ENCODE measurements around the gene CA10. TPM values are rescaled to one million over a fixed set of nuclear protein-coding genes. Genes with fewer than 3 reads are reported as not detected.

Gene CA10
- total and polyA plus RNA-seq, 9 of the 15 experiments (the other 6 are each of a cell fraction or from before 2014, with no cell fraction given): not detected

DNA sequence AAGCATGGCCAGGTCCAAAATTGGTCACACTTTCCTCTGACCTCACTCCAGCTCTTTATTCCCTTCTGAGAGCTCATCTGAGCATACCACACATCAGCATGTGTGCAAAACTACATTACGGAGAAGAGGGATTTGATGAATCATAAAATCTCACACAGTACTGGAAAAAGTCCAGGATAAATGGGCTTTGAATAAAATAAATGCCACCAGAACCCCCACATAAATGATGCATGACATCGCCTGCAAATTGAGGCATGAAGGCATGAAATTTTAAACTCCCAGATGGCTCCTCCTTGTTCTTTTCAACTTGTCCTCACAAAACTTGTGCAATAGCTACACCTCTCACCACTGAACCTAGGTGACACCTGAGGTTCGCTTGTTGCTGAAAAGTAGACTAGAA lies 439.5 kb downstream of the CA10 start (continued):
- TF ChIP-seq, protein P1, sequence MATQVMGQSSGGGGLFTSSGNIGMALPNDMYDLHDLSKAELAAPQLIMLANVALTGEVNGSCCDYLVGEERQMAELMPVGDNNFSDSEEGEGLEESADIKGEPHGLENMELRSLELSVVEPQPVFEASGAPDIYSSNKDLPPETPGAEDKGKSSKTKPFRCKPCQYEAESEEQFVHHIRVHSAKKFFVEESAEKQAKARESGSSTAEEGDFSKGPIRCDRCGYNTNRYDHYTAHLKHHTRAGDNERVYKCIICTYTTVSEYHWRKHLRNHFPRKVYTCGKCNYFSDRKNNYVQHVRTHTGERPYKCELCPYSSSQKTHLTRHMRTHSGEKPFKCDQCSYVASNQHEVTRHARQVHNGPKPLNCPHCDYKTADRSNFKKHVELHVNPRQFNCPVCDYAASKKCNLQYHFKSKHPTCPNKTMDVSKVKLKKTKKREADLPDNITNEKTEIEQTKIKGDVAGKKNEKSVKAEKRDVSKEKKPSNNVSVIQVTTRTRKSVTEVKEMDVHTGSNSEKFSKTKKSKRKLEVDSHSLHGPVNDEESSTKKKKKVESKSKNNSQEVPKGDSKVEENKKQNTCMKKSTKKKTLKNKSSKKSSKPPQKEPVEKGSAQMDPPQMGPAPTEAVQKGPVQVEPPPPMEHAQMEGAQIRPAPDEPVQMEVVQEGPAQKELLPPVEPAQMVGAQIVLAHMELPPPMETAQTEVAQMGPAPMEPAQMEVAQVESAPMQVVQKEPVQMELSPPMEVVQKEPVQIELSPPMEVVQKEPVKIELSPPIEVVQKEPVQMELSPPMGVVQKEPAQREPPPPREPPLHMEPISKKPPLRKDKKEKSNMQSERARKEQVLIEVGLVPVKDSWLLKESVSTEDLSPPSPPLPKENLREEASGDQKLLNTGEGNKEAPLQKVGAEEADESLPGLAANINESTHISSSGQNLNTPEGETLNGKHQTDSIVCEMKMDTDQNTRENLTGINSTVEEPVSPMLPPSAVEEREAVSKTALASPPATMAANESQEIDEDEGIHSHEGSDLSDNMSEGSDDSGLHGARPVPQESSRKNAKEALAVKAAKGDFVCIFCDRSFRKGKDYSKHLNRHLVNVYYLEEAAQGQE (IDR thresholded peaks at IDR 0.05; ENCODE audit: borderline replicate concordance): no peak
- TF ChIP-seq, protein P1 (CRISPR knock-in tag; IDR thresholded peaks at IDR 0.05; ENCODE audit: low read depth): no peak
- TF ChIP-seq NCOA4 (IDR thresholded peaks at IDR 0.05; ENCODE audit: partially characterized antibody) (no peak), ZZZ3 (IDR thresholded peaks at IDR 0.05) (no peak), SMARCC2 (IDR thresholded peaks at IDR 0.05; ENCODE audit: low read depth) (no peak), POLR3A (IDR thresholded peaks at IDR 0.05; ENCODE audit: borderline replicate concordance, extremely low read depth, insufficient read depth, insufficient read length) (no peak), RBM25 (IDR thresholded peaks at IDR 0.05; ENCODE audit: low read depth, low read length, severe bottlenecking) (no peak), MYC (IDR thresholded peaks at IDR 0.05; ENCODE audit: low read depth, low read length) (no peak), MYC (CRISPR knock-in tag; IDR thresholded peaks at IDR 0.05; ENCODE audit: borderline replicate concordance, low read depth) (no peak), SPI1 (IDR thresholded peaks at IDR 0.05; ENCODE audit: borderline replicate concordance, low read depth, low read length) (no peak)
- TF ChIP-seq, protein P2, sequence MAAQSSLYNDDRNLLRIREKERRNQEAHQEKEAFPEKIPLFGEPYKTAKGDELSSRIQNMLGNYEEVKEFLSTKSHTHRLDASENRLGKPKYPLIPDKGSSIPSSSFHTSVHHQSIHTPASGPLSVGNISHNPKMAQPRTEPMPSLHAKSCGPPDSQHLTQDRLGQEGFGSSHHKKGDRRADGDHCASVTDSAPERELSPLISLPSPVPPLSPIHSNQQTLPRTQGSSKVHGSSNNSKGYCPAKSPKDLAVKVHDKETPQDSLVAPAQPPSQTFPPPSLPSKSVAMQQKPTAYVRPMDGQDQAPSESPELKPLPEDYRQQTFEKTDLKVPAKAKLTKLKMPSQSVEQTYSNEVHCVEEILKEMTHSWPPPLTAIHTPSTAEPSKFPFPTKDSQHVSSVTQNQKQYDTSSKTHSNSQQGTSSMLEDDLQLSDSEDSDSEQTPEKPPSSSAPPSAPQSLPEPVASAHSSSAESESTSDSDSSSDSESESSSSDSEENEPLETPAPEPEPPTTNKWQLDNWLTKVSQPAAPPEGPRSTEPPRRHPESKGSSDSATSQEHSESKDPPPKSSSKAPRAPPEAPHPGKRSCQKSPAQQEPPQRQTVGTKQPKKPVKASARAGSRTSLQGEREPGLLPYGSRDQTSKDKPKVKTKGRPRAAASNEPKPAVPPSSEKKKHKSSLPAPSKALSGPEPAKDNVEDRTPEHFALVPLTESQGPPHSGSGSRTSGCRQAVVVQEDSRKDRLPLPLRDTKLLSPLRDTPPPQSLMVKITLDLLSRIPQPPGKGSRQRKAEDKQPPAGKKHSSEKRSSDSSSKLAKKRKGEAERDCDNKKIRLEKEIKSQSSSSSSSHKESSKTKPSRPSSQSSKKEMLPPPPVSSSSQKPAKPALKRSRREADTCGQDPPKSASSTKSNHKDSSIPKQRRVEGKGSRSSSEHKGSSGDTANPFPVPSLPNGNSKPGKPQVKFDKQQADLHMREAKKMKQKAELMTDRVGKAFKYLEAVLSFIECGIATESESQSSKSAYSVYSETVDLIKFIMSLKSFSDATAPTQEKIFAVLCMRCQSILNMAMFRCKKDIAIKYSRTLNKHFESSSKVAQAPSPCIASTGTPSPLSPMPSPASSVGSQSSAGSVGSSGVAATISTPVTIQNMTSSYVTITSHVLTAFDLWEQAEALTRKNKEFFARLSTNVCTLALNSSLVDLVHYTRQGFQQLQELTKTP (IDR thresholded peaks at IDR 0.05; ENCODE audit: low read depth in 1 of 2, partially characterized antibody in 2 of 2): no peak
- TF ChIP-seq, protein P3, sequence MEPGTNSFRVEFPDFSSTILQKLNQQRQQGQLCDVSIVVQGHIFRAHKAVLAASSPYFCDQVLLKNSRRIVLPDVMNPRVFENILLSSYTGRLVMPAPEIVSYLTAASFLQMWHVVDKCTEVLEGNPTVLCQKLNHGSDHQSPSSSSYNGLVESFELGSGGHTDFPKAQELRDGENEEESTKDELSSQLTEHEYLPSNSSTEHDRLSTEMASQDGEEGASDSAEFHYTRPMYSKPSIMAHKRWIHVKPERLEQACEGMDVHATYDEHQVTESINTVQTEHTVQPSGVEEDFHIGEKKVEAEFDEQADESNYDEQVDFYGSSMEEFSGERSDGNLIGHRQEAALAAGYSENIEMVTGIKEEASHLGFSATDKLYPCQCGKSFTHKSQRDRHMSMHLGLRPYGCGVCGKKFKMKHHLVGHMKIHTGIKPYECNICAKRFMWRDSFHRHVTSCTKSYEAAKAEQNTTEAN (CRISPR knock-in tag; IDR thresholded peaks at IDR 0.05): no peak
- TF ChIP-seq, protein P4, sequence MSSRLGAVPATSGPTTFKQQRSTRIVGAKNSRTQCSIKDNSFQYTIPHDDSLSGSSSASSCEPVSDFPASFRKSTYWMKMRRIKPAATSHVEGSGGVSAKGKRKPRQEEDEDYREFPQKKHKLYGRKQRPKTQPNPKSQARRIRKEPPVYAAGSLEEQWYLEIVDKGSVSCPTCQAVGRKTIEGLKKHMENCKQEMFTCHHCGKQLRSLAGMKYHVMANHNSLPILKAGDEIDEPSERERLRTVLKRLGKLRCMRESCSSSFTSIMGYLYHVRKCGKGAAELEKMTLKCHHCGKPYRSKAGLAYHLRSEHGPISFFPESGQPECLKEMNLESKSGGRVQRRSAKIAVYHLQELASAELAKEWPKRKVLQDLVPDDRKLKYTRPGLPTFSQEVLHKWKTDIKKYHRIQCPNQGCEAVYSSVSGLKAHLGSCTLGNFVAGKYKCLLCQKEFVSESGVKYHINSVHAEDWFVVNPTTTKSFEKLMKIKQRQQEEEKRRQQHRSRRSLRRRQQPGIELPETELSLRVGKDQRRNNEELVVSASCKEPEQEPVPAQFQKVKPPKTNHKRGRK (tag; IDR thresholded peaks at IDR 0.05): no peak

Data from K562 (cell line).